Thymus (tissue), 11 donors: Measurements from ENCODE around the gene RAMP1. TPM values are rescaled to one million over a fixed set of nuclear protein-coding genes. Genes with fewer than 3 reads are reported as not detected.

ENCODE experiments used
- DNase-seq, 9 donors: peaks; one replicate each; pipeline ENCODE4 v3.0.0-alpha.2; 2013; ENCODE audit warnings: low spot score in 9 of 9, low read depth in 6 of 9, missing footprints in 1 of 9
- H3K27ac ChIP-seq, 2 donors: one replicate each; pipeline ENCODE4 v1.5.1; 2013; ENCODE audit warnings: control low read depth in 1 of 2, low read depth in 1 of 2, low read length in 1 of 2, mild to moderate bottlenecking in 1 of 2, moderate library complexity in 1 of 2
- H3K27me3 ChIP-seq, 2 donors: one replicate each; pipeline ENCODE4 v1.5.1; 2013; ENCODE audit warnings: low read length in 1 of 2; ENCODE audit not compliant: control insufficient read depth in 2 of 2, insufficient read depth in 1 of 2
- H3K36me3 ChIP-seq, 2 donors: one replicate each; pipeline ENCODE4 v1.5.1; 2013; ENCODE audit warnings: low read length in 1 of 2, mild to moderate bottlenecking in 1 of 2, moderate library complexity in 1 of 2; ENCODE audit not compliant: control insufficient read depth in 2 of 2, insufficient read depth in 2 of 2
- H3K4me1 ChIP-seq, 2 donors: one replicate each; pipeline ENCODE4 v1.5.1; 2013; ENCODE audit warnings: low read length in 2 of 2; ENCODE audit not compliant: control insufficient read depth in 2 of 2, insufficient read depth in 2 of 2
- H3K4me3 ChIP-seq, 2 donors: one replicate each; pipeline ENCODE4 v1.5.1; 2013; ENCODE audit warnings: low read length in 2 of 2, control low read depth in 1 of 2, mild to moderate bottlenecking in 1 of 2
- H3K9me3 ChIP-seq, 2 donors: one replicate each; pipeline ENCODE4 v1.5.1; 2013; ENCODE audit warnings: low read length in 1 of 2, mild to moderate bottlenecking in 1 of 2; ENCODE audit not compliant: control insufficient read depth in 2 of 2, insufficient read depth in 1 of 2
- WGBS: extraction: QIAGEN DNeasy Blood & Tissue Kit; methylation state at CpG from one replicate; pipeline ENCODE4 v1.1.7; 2013; 5-methylcytosine and 5-hydroxymethylcytosine counted together
- polyA plus RNA-seq: library from polyadenylated mRNA; stranded (reverse); fragments of 200-250 nt; gene quantifications from one replicate; pipeline ENCODE4 v1.2.3, GENCODE V29; 2013
- total RNA-seq: library from RNA; stranded (reverse); fragments of 120-200 nt; gene quantifications from one replicate; pipeline ENCODE4 v1.2.4, GENCODE V29; 2013
- donor health status: healthy.

Gene RAMP1
- total and polyA plus RNA-seq, 2 donors, result 6.3 to 32.7 TPM

DNA sequence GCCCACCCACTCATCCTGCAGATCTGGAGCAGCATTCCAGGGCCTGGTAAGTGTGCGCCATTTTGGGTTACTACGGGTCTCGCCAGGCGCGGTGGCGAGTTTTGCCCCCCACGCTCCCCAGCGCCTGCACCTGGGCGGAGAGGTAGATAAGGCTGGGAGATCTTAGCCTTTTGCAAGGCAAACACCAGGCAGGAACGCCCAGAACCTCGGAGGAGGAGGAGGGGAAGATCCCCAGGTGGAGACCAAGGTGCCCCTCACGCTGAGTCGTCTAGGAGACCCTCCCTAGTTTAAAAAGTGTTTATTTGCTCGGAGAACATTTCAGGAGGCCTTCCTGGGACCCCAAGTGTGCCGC lies 365 bp upstream of the RAMP1 start:
- Histone ChIP-seq H3K27me3 (peaks cover 37 to 60% of the 10 kb centered on the region in 2 donors), H3K27ac (no peak overlapping the region), H3K36me3 (no peaks in the 10 kb centered on the region), H3K4me3 (no peak overlapping the region), H3K9me3 (peaks cover 0 to 3% of the 10 kb centered on the region in 2 donors), H3K4me1 (no peaks in the 10 kb centered on the region)
- WGBS, result 64% methylated on average over 15 of the region's 15 CpGs
- no peak for DNase-seq

GRCh38 chr2:237860273-237860935 lies 981 bp downstream of the RAMP1 start:
- no peak for DNase-seq
- Histone ChIP-seq H3K36me3 (no peaks in the 10 kb centered on the region), H3K27me3 (peaks cover 37 to 60% of the 10 kb centered on the region in 2 donors), H3K4me3 (no peak overlapping the region), H3K9me3 (peaks cover 0 to 3% of the 10 kb centered on the region in 2 donors), H3K27ac (no peak overlapping the region), H3K4me1 (no peaks in the 10 kb centered on the region)
- WGBS, result 77% methylated on average over 22 of the region's 22 CpGs

GRCh38 chr2:237861875-237862527 lies 2.6 kb downstream of the RAMP1 start:
- Histone ChIP-seq H3K27me3 (peaks cover 37 to 56% of the 10 kb centered on the region in 2 donors), H3K4me1 (no peaks in the 10 kb centered on the region), H3K36me3 (no peaks in the 10 kb centered on the region), H3K4me3 (no peak overlapping the region), H3K9me3 (peaks cover 0 to 3% of the 10 kb centered on the region in 2 donors), H3K27ac (no peak overlapping the region)
- WGBS, result 98% methylated on average over 11 of the region's 11 CpGs
- no peak for DNase-seq

- Histone ChIP-seq H3K27ac (no peak overlapping the region), H3K9me3 (peaks cover 0 to 3% of the 10 kb centered on the region in 2 donors), H3K4me1 (no peaks in the 10 kb centered on the region), H3K27me3 (peaks cover 37 to 55% of the 10 kb centered on the region in 2 donors), H3K4me3 (no peak overlapping the region), H3K36me3 (no peaks in the 10 kb centered on the region)
- 97% methylated on average over 8 of the region's 8 CpGs for WGBS
- DNase-seq, result no peak
These were observed 3.1 kb downstream of the RAMP1 start for GRCh38 chr2:237862528-237862895.

DNA sequence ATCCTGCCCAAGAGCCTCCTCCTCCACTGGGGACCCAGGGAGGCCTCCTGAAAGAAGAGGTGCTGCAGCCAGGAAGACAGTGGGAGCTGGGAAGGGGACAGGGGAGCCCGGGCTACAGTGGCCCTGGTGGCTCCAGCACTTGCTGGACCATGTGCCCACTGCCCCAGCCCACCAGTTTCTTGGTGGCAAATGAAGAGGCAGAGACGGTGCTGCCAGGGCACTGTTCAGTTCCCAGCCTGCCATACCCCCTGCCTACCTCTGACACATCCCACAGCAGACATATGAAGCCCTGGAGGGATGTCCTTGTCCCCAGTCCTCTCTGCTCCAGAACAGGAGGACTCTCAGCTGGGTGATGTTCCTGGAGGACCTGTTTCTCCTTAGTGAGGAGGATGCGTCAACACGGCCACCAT lies 3.7 kb downstream of the RAMP1 start:
- no peaks in the 10 kb centered on the region for H3K36me3 ChIP-seq
- H3K27me3 ChIP-seq, result peaks cover 33 to 49% of the 10 kb centered on the region in 2 donors
- WGBS, result 96% methylated on average over 4 of the region's 4 CpGs
- no peak for DNase-seq
- H3K9me3 ChIP-seq, result peaks cover 0 to 3% of the 10 kb centered on the region in 2 donors
- H3K27ac ChIP-seq, result no peak overlapping the region
- no peak overlapping the region for H3K4me3 ChIP-seq
- H3K4me1 ChIP-seq, result no peaks in the 10 kb centered on the region

GRCh38 chr2:237863689-237864443 lies 4.4 kb downstream of the RAMP1 start:
- Histone ChIP-seq H3K9me3 (peaks cover 0 to 3% of the 10 kb centered on the region in 2 donors), H3K27ac (no peak overlapping the region), H3K4me3 (no peak overlapping the region), H3K27me3 (peaks cover 26 to 46% of the 10 kb centered on the region in 2 donors), H3K4me1 (peaks cover 0 to 2% of the 10 kb centered on the region in 2 donors), H3K36me3 (no peaks in the 10 kb centered on the region)
- 95% methylated on average over 22 of the region's 22 CpGs for WGBS
- no peak for DNase-seq

GRCh38 chr2:237864444-237864931 lies 5.1 kb downstream of the RAMP1 start:
- no peaks in the 10 kb centered on the region for H3K36me3 ChIP-seq
- peaks cover 0 to 3% of the 10 kb centered on the region in 2 donors for H3K9me3 ChIP-seq
- peaks cover 0 to 2% of the 10 kb centered on the region in 2 donors for H3K4me1 ChIP-seq
- DNase-seq, result no peak
- H3K27me3 ChIP-seq, result peaks cover 19 to 42% of the 10 kb centered on the region in 2 donors
- no peak overlapping the region for H3K27ac ChIP-seq
- no peak overlapping the region for H3K4me3 ChIP-seq
- 96% methylated on average over 10 of the region's 10 CpGs for WGBS

DNA sequence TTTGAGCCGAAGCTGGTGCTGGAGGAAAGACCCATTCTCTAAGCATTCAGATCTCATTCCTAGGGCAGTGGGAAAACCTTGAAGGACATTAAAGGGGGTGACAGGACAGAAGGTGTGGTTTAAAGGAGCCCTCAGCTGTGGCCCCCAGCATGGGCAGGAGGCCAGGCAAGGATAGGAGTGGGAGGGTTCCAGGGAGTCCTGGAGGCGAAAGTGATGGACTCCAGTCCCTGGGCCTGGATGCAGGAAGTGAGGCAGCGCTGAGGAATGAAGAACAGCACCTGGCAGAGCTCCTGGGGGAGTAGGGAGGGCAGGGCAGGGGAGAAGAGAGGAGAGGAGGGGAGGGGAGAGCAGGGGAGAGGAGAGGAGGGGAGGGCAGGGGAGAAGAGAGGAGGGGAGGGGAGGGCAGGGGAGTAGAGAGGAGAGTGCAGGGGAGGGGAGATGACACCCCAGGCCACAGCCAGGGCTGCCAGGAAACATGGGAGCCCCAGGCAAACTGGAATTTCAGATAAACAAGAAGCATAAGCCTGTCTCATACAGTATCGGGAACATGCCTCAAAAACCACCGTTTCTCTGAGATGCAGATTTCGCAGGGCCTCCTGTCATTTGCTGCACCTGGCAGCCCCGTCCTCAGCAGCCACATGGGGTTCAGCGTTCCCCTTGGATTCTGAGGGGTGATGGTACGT lies 5.7 kb downstream of the RAMP1 start:
- Histone ChIP-seq H3K4me3 (no peak overlapping the region), H3K4me1 (peaks cover 0 to 2% of the 10 kb centered on the region in 2 donors), H3K36me3 (no peaks in the 10 kb centered on the region), H3K27ac (no peak overlapping the region), H3K9me3 (peaks cover 0 to 3% of the 10 kb centered on the region in 2 donors), H3K27me3 (peaks cover 15 to 41% of the 10 kb centered on the region in 2 donors)
- no peak for DNase-seq
- whole genome bisulfite sequencing, result 89% methylated on average over 9 of the region's 9 CpGs
